Transverse colon (tissue), 4 donors: ENCODE measurements around the gene CRLF1. TPM values are rescaled to one million over a fixed set of nuclear protein-coding genes. Genes with fewer than 3 reads are reported as not detected.
A peak's percentile ranks its signal among the peaks of the same experiment; 100 is the strongest.

ENCODE experiments used
- DNase-seq: peaks from one replicate; pipeline ENCODE4 v3.0.0-alpha.2; 2019
- H3K27ac ChIP-seq, 4 donors: fragments of 200-600 bp; sonication (generic); 2 replicates each; pipeline ENCODE4 v1.5.1; 2016 to 2018; ENCODE audit warnings: inconsistent platforms in 4 of 4
- H3K27me3 ChIP-seq: fragments of 200-600 bp; sonication (generic); 2 replicates; pipeline ENCODE4 v1.5.1; 2017; ENCODE audit warnings: inconsistent platforms
- H3K36me3 ChIP-seq, 4 donors: fragments of 200-600 bp; sonication (generic); 2 replicates each; pipeline ENCODE4 v1.5.1; 2017 to 2019; ENCODE audit warnings: inconsistent platforms in 4 of 4
- H3K4me1 ChIP-seq, 4 donors: fragments of 200-600 bp; sonication (generic); 2 replicates each; pipeline ENCODE4 v1.5.1; 2017 to 2020; ENCODE audit warnings: inconsistent platforms in 4 of 4
- H3K4me3 ChIP-seq, 4 donors: fragments of 200-600 bp; sonication (generic); 1 replicate in 1 of 4; 2 replicates in 3 of 4; pipeline versions ENCODE4 v1.5.1 to v1.6.1; 2017 to 2019; ENCODE audit warnings: inconsistent platforms in 4 of 4
- H3K9me3 ChIP-seq, 2 donors: fragments of 200-600 bp; sonication (generic); 2 replicates each; pipeline ENCODE4 v1.5.1; 2017 to 2019; ENCODE audit warnings: inconsistent platforms in 2 of 2
- EP300 ChIP-seq: sonication (generic); formaldehyde crosslinking; IDR thresholded peaks from one replicate; pipeline ENCODE4 v1.6.1; 2017; ENCODE audit warnings: antibody characterized with exemption, low read depth
- POLR2A ChIP-seq: fragments of 450-650 bp; IDR thresholded peaks from one replicate; pipeline ENCODE4 v1.6.1; 2016; ENCODE audit warnings: antibody characterized with exemption, mild to moderate bottlenecking, moderate library complexity
- POLR2AphosphoS5 ChIP-seq, 3 donors: sonication (generic); formaldehyde crosslinking; IDR thresholded peaks; one replicate each; pipeline ENCODE4 v1.6.1; 2016; ENCODE audit warnings: antibody characterized with exemption in 3 of 3
- WGBS, 2 donors: methylation state at CpG; one replicate each; pipeline ENCODE4 v1.1.5; 2018; ENCODE audit warnings: low coverage in 1 of 2; 5-methylcytosine and 5-hydroxymethylcytosine counted together
- in situ Hi-C, 4 donors: fragments of 200-750 bp; cut with MboI; loops; one replicate each; pipeline versions ENCODE4 v1.15.0 to v1.15.1; 2017; ENCODE audit warnings: low sequenced_read_pairs in 3 of 4, low pct_ligation_motif_present in 1 of 4, low pct_unique_long_range_greater_than_20kb in 1 of 4
- intact Hi-C: fragments of 100-400 bp; cut with DNase I; formaldehyde crosslinking; loops from one replicate; pipeline ENCODE4 v1.15.1; 2023; ENCODE audit warnings: low total_unique reads
- total RNA-seq, 4 donors: library from RNA; depleted of rRNA; stranded (reverse); fragments of >200 nt; gene quantifications; one replicate each; pipeline ENCODE4 v1.1.0, GENCODE V29; 2016
- TF ChIP-seq, protein P1 (sequence below), 5 experiments: fragments of 200-600 bp in 3 of 5; fragments of 450-650 bp in 2 of 5; sonication (generic) in 3 of 5; IDR thresholded peaks; 1 replicate in 2 of 5; 2 replicates in 3 of 5; pipeline ENCODE4 v1.5.1; 2016 to 2017; ENCODE audit warnings: antibody characterized with exemption in 5 of 5, inconsistent platforms in 3 of 5, mild to moderate bottlenecking in 2 of 5, moderate library complexity in 1 of 5

Gene CRLF1
- total RNA-seq, 4 donors from 2014 or later = 1.1 to 21.0 (median 6.1) TPM

DNA sequence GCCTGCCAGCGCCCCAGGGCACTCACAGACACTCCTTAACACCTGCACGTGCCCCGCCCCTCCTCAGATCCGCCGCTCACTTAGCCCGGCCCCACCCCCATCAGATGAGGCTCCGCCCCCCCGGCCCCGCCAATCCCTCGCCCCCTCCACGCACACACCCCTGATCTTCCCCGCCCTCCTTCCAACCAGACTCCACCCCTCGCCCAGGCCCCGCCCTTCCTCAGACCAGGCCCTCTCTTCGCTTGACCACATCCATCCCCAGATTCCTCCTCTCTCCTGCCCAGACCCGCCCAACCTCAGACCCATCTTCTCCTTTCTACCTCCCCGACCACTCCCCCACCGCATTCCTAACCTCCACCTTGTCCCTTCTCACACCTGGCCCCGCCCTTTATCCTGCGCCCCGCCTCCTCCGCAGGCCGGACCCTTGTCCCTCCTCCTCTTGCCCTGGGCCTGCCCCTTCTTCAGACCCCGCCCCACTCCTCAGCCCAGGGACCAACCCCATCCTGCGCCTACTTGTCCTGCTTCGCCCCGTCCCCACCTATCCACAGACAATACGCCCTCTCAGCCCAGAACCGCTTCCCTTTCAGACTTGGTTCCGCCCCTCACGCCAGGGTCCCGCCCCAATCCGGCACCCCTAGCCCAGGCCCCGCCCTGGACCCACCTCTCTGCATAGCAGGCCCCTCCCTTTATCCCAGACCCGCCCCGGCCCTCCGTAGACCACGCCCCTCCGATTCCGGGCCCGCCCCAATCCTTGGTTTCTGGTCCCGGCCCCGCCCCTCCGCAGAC is 29.8 kb upstream of the CRLF1 start:
- Histone ChIP-seq H3K27me3 (no peaks in the 10 kb centered on the region), H3K9me3 (no peaks in the 10 kb centered on the region), H3K4me3 (peak overlapping the region; percentile 82 to 90 (median 86)), H3K4me1 (peaks cover 16 to 36% (median 25%) of the 10 kb centered on the region in 4 donors), H3K36me3 (no peaks in the 10 kb centered on the region), H3K27ac (peak overlapping the region; percentile 88 to 89 (median 89))
- intact Hi-C loops = no loop called here
- 0 to 1% methylated on average over 8 to 38 of the region's 44 CpGs for WGBS, 2 donors
- in situ Hi-C loops = no loop called here
- TF ChIP-seq POLR2AphosphoS5 (IDR thresholded peaks at IDR 0.05) (no peak), POLR2A (peak; percentile 2), EP300 (no peak)
- TF ChIP-seq, protein P1, sequence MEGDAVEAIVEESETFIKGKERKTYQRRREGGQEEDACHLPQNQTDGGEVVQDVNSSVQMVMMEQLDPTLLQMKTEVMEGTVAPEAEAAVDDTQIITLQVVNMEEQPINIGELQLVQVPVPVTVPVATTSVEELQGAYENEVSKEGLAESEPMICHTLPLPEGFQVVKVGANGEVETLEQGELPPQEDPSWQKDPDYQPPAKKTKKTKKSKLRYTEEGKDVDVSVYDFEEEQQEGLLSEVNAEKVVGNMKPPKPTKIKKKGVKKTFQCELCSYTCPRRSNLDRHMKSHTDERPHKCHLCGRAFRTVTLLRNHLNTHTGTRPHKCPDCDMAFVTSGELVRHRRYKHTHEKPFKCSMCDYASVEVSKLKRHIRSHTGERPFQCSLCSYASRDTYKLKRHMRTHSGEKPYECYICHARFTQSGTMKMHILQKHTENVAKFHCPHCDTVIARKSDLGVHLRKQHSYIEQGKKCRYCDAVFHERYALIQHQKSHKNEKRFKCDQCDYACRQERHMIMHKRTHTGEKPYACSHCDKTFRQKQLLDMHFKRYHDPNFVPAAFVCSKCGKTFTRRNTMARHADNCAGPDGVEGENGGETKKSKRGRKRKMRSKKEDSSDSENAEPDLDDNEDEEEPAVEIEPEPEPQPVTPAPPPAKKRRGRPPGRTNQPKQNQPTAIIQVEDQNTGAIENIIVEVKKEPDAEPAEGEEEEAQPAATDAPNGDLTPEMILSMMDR (IDR thresholded peaks at IDR 0.05) = no peak
- peak; percentile 99 for DNase-seq

DNA sequence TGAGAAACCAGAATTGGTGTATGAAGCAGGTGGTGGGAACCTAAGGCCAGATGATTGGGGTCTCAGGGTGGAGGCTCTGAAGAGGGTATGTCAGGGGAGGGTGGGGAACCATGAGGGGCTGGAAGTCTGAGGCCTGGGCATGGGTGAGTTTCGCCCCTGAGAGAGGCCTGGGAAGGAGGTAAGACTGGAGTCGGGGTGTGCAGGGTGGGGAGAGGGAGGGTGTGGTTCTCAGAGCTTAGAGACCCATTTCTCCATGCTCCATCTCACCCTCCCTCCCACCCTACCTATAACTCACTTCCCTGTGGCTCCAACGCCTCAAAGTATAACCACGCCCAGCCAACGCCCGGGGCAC is 29.2 kb upstream of the CRLF1 start:
- no peak for TF ChIP-seq EP300
- no peak for TF ChIP-seq POLR2AphosphoS5 (IDR thresholded peaks at IDR 0.05)
- TF ChIP-seq, protein P1 (IDR thresholded peaks at IDR 0.05) = no peak
- TF ChIP-seq POLR2A = no peak
- Histone ChIP-seq H3K4me3 (peak overlapping the region in 1 of 4 donors; percentile 82), H3K27ac (peak overlapping the region; percentile 88 to 89 (median 89)), H3K27me3 (no peaks in the 10 kb centered on the region), H3K4me1 (peaks cover 16 to 36% (median 25%) of the 10 kb centered on the region in 4 donors), H3K9me3 (no peaks in the 10 kb centered on the region), H3K36me3 (no peaks in the 10 kb centered on the region)
- in situ Hi-C loops = no loop called here
- intact Hi-C loops = no loop called here
- DNase-seq = no peak
- 14 to 20% methylated on average over 2 to 6 of the region's 6 CpGs for WGBS, 2 donors

DNA sequence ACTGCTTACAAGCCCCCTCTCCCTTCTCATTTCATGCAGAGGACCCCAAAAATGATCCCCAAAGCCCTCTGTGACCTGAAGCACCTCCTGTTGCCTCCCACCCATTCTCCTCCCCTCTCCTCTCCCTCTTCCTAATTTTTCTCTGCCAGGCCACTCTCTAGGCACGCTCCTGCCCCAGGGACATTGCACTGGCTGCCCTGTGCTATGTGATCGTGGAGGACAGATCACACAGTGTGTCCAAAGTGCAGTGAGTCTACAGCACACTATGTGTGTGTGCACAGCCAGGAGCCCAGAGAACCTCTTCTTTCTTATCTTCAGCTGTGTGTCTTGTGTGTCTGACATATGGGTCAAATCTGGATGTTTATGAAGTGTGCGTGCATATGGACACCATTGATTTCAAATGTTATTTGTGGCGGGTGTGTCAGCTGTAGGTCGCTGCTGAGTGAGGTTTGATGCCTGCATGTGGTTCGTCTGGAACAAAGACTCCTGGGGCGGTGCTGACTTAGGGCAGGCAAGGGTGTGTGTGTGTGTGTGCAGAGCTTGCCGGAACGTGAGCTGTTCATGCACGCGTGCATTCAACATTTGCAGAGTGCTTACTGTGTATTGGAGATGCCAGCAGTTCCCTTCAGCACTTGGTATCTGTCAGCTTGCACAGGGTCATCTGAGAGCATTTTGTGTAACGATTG is 28.2 kb upstream of the CRLF1 start:
- 46 to 90% methylated on average over 2 to 12 of the region's 12 CpGs for WGBS, 2 donors
- Histone ChIP-seq H3K36me3 (no peaks in the 10 kb centered on the region), H3K4me3 (no peak overlapping the region), H3K27ac (peak overlapping the region in 2 of 4 donors; percentile 89), H3K9me3 (no peaks in the 10 kb centered on the region), H3K27me3 (no peaks in the 10 kb centered on the region), H3K4me1 (peaks cover 16 to 34% (median 25%) of the 10 kb centered on the region in 4 donors)
- TF ChIP-seq EP300 (no peak), POLR2A (no peak), POLR2AphosphoS5 (IDR thresholded peaks at IDR 0.05) (no peak)
- TF ChIP-seq, protein P1 (IDR thresholded peaks at IDR 0.05) = no peak
- DNase-seq = peak; percentile 28
- intact Hi-C loops (no loop called here), in situ Hi-C loops (no loop called here)

DNA sequence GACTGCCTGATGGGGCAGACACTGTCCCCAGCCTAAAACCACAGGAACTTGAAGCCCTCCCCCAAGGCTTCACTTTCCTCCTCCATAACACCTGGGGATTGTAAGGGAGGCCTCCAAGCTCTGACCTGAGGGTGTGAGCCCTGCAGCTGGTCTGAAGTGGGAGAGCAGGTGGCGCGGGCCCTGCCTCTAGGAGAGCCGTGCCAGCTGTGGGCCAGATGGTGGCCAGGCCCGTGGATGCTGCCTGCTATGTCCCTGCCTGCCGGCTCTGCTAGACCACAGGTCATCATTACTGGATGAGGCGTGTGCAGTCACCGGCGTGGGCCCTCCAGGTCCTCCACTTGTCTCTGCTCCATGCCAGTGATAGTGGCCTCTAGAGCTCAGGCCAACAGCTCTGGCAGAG is 26.7 kb upstream of the CRLF1 start:
- TF ChIP-seq EP300 (no peak), POLR2AphosphoS5 (IDR thresholded peaks at IDR 0.05) (peak; percentile 66 to 90 (median 72))
- peaks cover 2% of the 10 kb centered on the region for H3K27me3 ChIP-seq
- DNase-seq = peak; percentile 47
- 45% methylated on average over 8 of the region's 8 CpGs; no CpG with 5 or more reads in 1 of the 2 donors for WGBS, 2 donors
- H3K36me3 ChIP-seq = no peaks in the 10 kb centered on the region
- intact Hi-C loops = no loop called here
- H3K9me3 ChIP-seq = no peaks in the 10 kb centered on the region
- peaks cover 16 to 28% (median 23%) of the 10 kb centered on the region in 4 donors for H3K4me1 ChIP-seq
- H3K4me3 ChIP-seq = no peak overlapping the region
- H3K27ac ChIP-seq = no peak overlapping the region
- in situ Hi-C loops = no loop called here
